AG04450 (cell line): ENCODE measurements around the gene PIK3AP1. TPM values are rescaled to one million over a fixed set of nuclear protein-coding genes. Genes with fewer than 3 reads are reported as not detected.
"Not testable (repeated sequence)": the region's sequence is repeated elsewhere in the genome, so short reads cannot be mapped to it uniquely, and the experiment has no call there.

ENCODE experiments used
- CTCF ChIA-PET: fragments of 300-600, 350-600 bp; formaldehyde crosslinking; extraction: SDS; loops from one replicate; lab custom pipeline; 2022; ENCODE audit warnings: antibody characterized with exemption, inconsistent platforms; lab: Charles Lee
- POLR2A ChIA-PET: fragments of 350-600 bp; formaldehyde crosslinking; extraction: SDS; loops from one replicate; lab custom pipeline; 2021; ENCODE audit warnings: antibody characterized with exemption, inconsistent platforms; lab: Yijun Ruan, JAX
- DNase-seq: peaks from one replicate; pipeline ENCODE4 v3.0.0-alpha.2; 2011; ENCODE audit warnings: low read depth, low spot score
- H3K27ac ChIP-seq: one replicate; pipeline ENCODE4 v1.5.1; 2012; ENCODE audit warnings: low read depth, low read length, control low read depth
- H3K27me3 ChIP-seq: one replicate; pipeline ENCODE4 v1.6.0; 2012; ENCODE audit warnings: low read length; ENCODE audit not compliant: control insufficient read depth, insufficient read depth
- H3K4me3 ChIP-seq: 2 replicates; pipeline ENCODE4 v1.5.1; 2011; ENCODE audit warnings: mild to moderate bottlenecking, low read depth, low read length, control low read depth
- H3K9me3 ChIP-seq: 2 replicates; pipeline ENCODE4 v1.5.1; 2012; ENCODE audit warnings: low read length; ENCODE audit not compliant: control insufficient read depth, insufficient read depth
- CTCF ChIP-seq: IDR thresholded peaks from 2 replicates; pipeline ENCODE4 v1.5.1; 2011; ENCODE audit warnings: low read depth, low read length, control low read depth, inconsistent platforms
- polyA plus RNA-seq: library from polyadenylated mRNA; depleted of rRNA; stranded (reverse); fragments of >200 nt; gene quantifications from 2 replicates; pipeline ENCODE4 v1.2.3, GENCODE V29; 2011

The PIK3AP1 gene
- polyA plus RNA-seq, 1 experiment, result 0.05 TPM

- TF ChIP-seq CTCF, result no peak
- CTCF ChIA-PET, result no interaction called here
- Histone ChIP-seq H3K4me3 (no peak overlapping the region), H3K9me3 (no peaks in the 10 kb centered on the region), H3K27ac (no peak overlapping the region), H3K27me3 (peaks cover 3% of the 10 kb centered on the region)
- DNase-seq, result no peak
- POLR2A ChIA-PET, result no interaction called here
Observed at GRCh38 chr10:96704563-96704962, 15.8 kb downstream of the PIK3AP1 start.

GRCh38 chr10:96703358-96703757 is 17.0 kb downstream of the PIK3AP1 start:
- DNase-seq, result no peak
- POLR2A ChIA-PET, result no interaction called here
- CTCF ChIA-PET, result no interaction called here
- Histone ChIP-seq H3K27ac (no peak overlapping the region), H3K27me3 (peaks cover 3% of the 10 kb centered on the region), H3K4me3 (no peak overlapping the region), H3K9me3 (no peaks in the 10 kb centered on the region)
- TF ChIP-seq CTCF, result no peak

GRCh38 chr10:96701265-96701664 is 19.0 kb downstream of the PIK3AP1 start:
- peaks cover 3% of the 10 kb centered on the region for H3K27me3 ChIP-seq
- no peak for DNase-seq
- no peak for TF ChIP-seq CTCF
- ChIA-PET POLR2A (no interaction called here), CTCF (no interaction called here)
- H3K27ac ChIP-seq, result no peak overlapping the region
- no peaks in the 10 kb centered on the region for H3K9me3 ChIP-seq
- H3K4me3 ChIP-seq, result no peak overlapping the region

GRCh38 chr10:96700374-96701099 is 19.8 kb downstream of the PIK3AP1 start:
- no peak for DNase-seq
- Histone ChIP-seq H3K9me3 (no peaks in the 10 kb centered on the region), H3K27ac (no peak overlapping the region), H3K27me3 (peaks cover 3% of the 10 kb centered on the region), H3K4me3 (no peak overlapping the region)
- ChIA-PET POLR2A (no interaction called here), CTCF (no interaction called here)
- no peak for TF ChIP-seq CTCF

GRCh38 chr10:96699613-96700012 is 20.7 kb downstream of the PIK3AP1 start:
- peaks cover 3% of the 10 kb centered on the region for H3K27me3 ChIP-seq
- ChIA-PET POLR2A (no interaction called here), CTCF (no interaction called here)
- no peaks in the 10 kb centered on the region for H3K9me3 ChIP-seq
- H3K27ac ChIP-seq, result no peak overlapping the region
- H3K4me3 ChIP-seq, result no peak overlapping the region
- DNase-seq, result no peak
- no peak for TF ChIP-seq CTCF

GRCh38 chr10:96698305-96698704 is 22.0 kb downstream of the PIK3AP1 start:
- H3K4me3 ChIP-seq, CTCF ChIA-PET, POLR2A ChIA-PET, DNase-seq, H3K27me3 ChIP-seq, H3K27ac ChIP-seq, H3K9me3 ChIP-seq: not testable (repeated sequence)
